Activated CD4-positive, alpha-beta T cell treated with anti-CD3 and anti-CD28 coated beads for 36 hours (primary cell): ENCODE data around the gene RPL37. TPM values are rescaled to one million over a fixed set of nuclear protein-coding genes. Genes with fewer than 3 reads are reported as not detected.
A peak's percentile ranks its signal among the peaks of the same experiment; 100 is the strongest.

Source experiments
- ATAC-seq: fragments of 200-7000 bp; cut with Tn5 transposase; one replicate; pipeline ENCODE4 v1.10.0; 2021; ENCODE audit warnings: mild to moderate bottlenecking, moderate library complexity
- CTCF ChIA-PET: fragments of 350-600 bp; sonication (Branson Sonifier 250); formaldehyde crosslinking; loops from one replicate; lab custom pipeline; 2021; ENCODE audit warnings: antibody characterized with exemption; lab: Charles Lee
- POLR2A ChIA-PET: fragments of 350-600 bp; sonication (Branson Sonifier 250); formaldehyde crosslinking; loops from one replicate; lab custom pipeline; 2021; ENCODE audit warnings: antibody characterized with exemption, inconsistent platforms; lab: Charles Lee
- DNase-seq: peaks from one replicate; pipeline ENCODE4 v3.0.0-alpha.2; 2020
- H3K27ac Mint-ChIP-seq: one replicate; pipeline ENCODE4 v1.8.0; 2021; ENCODE audit warnings: mixed read lengths
- H3K27me3 Mint-ChIP-seq: one replicate; pipeline ENCODE4 v1.8.0; 2021; ENCODE audit warnings: mixed read lengths
- H3K36me3 Mint-ChIP-seq: one replicate; pipeline ENCODE4 v1.8.0; 2021; ENCODE audit warnings: low read depth, mixed read lengths
- H3K4me1 Mint-ChIP-seq: one replicate; pipeline ENCODE4 v1.8.0; 2021; ENCODE audit warnings: mixed read lengths
- H3K4me3 Mint-ChIP-seq: one replicate; pipeline ENCODE4 v1.8.0; 2021; ENCODE audit warnings: mild to moderate bottlenecking, moderate library complexity, mixed read lengths
- H3K9me3 Mint-ChIP-seq: one replicate; pipeline ENCODE4 v1.8.0; 2021; ENCODE audit warnings: low read depth, mixed read lengths
- intact Hi-C, 2 experiments: fragments of 100-400 bp; cut with DNase I in 1 of 2; cut with micrococcal nuclease in 1 of 2; formaldehyde crosslinking; loops; one replicate each; pipeline versions ENCODE4 v1.14.2 to v1.15.1; 2022 to 2024; cut with DNase I, micrococcal nuclease
- total RNA-seq, 2 experiments: library from RNA; stranded (reverse); gene quantifications; one replicate each; pipeline ENCODE4 v1.2.3, GENCODE V29; 2021

RPL37 gene
- total RNA-seq, 2 experiments from 2014 or later, result 1,915 to 1,951 TPM

DNA sequence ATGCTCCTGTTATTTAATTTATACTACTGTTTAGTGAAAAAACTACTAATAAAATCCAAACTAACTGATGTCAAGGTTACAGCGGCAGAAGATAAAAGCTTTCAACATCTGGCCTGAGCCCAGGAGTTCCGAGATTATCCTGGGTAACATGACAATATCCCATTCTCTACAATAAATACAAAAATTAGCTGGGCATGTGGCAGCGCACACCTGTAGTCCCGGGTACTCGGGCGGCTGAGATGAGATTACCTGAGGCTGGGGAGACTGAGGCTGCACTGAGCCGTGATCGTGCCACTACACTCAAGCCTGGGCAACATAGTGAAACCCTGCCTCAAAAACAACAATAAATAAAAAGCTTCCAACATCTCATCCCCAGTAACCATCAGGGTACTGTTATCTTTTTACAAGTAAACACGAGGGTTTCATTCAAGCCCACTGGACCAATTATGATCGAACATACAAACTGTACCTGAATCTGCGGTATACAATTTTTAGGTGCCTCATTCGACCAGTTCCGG, 1.3 kb downstream of the RPL37 start:
- peaks cover 2% of the 10 kb centered on the region for H3K9me3 Mint-ChIP-seq
- ChIA-PET CTCF (interaction anchor here (1.0 to 1.3 kb wide), 2 partner anchors 14 to 64 kb away, joined by 3 to 4 read pairs; no protein-coding TSS in a partner anchor), POLR2A (interaction anchor here (2.2 kb wide), 1 partner anchor 20 kb away, joined by 15 read pairs; no protein-coding TSS in a partner anchor)
- peaks cover 68% of the 10 kb centered on the region for H3K36me3 Mint-ChIP-seq
- intact Hi-C loops, result loop anchor here (1.0 to 10.0 kb wide), 11 partner anchors 19 to 1759 kb away; partner anchors contain the start of genes OXCT1 (in 1 of the 2) and RICTOR (in 1 of the 2)
- peaks cover 56% of the 10 kb centered on the region for H3K4me1 Mint-ChIP-seq
- no peaks in the 10 kb centered on the region for H3K27me3 Mint-ChIP-seq
- ATAC-seq, result no peak
- peak overlapping the region; percentile 100 for H3K27ac Mint-ChIP-seq
- H3K4me3 Mint-ChIP-seq, result peak overlapping the region; percentile 99
- DNase-seq, result no peak

DNA sequence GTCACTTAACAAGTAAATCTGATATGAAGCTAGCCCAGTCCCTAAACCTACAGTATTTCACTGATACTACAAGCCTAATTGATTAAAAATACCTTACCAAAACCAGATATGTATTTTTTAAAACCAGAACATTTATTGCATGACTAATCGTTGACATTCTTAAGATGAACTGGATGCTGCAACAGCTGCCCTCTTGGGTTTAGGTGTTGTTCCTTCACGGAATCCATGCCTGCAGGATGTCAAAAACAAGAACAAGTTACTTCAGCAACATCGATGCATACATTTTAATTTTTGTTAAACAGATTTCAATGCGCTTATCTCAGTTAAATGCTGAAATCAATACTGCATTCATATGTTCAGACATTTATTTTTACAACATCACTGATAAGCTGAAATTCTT, 2.7 kb downstream of the RPL37 start:
- H3K27me3 Mint-ChIP-seq, result no peaks in the 10 kb centered on the region
- H3K4me1 Mint-ChIP-seq, result peaks cover 60% of the 10 kb centered on the region
- H3K27ac Mint-ChIP-seq, result peak overlapping the region; percentile 100
- ChIA-PET CTCF (interaction anchor here (0.6 to 1.2 kb wide), 8 partner anchors 16 to 396 kb away, joined by 3 to 4 read pairs (median 4); partner anchors contain the start of gene TTC33), POLR2A (interaction anchor here (0.6 to 2.2 kb wide), 4 partner anchors 9 to 63 kb away, joined by 3 to 15 read pairs (median 8); partner anchors contain the start of gene PRKAA1)
- peaks cover 82% of the 10 kb centered on the region for H3K36me3 Mint-ChIP-seq
- DNase-seq, result no peak
- H3K4me3 Mint-ChIP-seq, result peak overlapping the region; percentile 99
- intact Hi-C loops, result loop anchor here (1.0 to 10.0 kb wide), 10 partner anchors 19 to 1758 kb away; partner anchors contain the start of genes OXCT1 (in 1 of the 2) and RICTOR (in 1 of the 2)
- peaks cover 2% of the 10 kb centered on the region for H3K9me3 Mint-ChIP-seq
- ATAC-seq, result no peak

DNA sequence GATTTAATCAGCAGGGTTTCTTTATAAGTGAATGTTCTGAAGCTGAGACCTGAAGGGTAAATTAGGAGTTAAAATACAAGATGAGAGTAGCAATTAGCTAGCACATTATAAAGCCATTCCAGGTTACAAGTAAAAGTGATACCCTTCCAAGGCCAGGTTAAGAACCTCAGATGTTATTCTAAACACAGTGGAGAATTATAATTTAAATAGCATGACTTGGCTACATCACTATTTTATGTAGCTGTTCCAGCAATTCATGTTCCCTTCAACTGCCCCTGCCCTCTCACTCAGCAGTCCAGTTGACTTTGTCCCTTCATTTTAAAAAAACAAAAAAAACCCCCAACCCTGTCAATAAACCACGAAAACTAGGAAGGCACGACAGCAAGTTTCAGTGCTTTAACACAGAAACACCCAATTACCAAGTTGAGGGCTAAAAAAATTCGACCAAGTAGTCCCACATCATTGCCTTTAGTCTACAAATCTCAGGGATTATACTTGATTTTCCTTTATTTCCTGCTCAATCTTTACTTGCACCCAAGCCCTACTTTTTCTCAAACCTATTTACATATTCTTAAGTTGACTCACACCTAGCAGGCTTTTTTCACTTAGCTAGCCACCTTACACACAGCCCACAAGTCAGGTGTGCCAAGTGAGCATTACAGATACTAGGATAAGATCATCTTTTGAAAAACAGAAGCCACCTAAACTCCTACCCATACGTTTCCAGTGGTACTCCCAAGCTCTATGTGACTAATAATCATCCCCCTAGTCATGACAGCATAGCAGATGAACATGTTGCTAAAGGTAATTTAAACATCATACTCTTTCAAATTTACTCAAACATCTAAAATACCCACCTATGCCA, 3.4 kb downstream of the RPL37 start:
- peaks cover 58% of the 10 kb centered on the region for H3K4me1 Mint-ChIP-seq
- peak overlapping the region; percentile 99 for H3K4me3 Mint-ChIP-seq
- no peaks in the 10 kb centered on the region for H3K9me3 Mint-ChIP-seq
- H3K27ac Mint-ChIP-seq, result peak overlapping the region; percentile 100
- H3K27me3 Mint-ChIP-seq, result no peaks in the 10 kb centered on the region
- intact Hi-C loops, result loop anchor here (1.0 to 10.0 kb wide), 11 partner anchors 18 to 1757 kb away; partner anchors contain the start of genes OXCT1 (in 1 of the 2), PRKAA1 (in 1 of the 2) and RICTOR (in 1 of the 2)
- H3K36me3 Mint-ChIP-seq, result peaks cover 90% of the 10 kb centered on the region
- DNase-seq (peak; percentile 56), ATAC-seq (peak; percentile 68)
- ChIA-PET POLR2A (interaction anchor here (0.6 to 2.2 kb wide), 5 partner anchors 8 to 152 kb away, joined by 3 to 15 read pairs (median 4); partner anchors contain the start of genes PRKAA1 and PTGER4), CTCF (interaction anchor here (0.6 to 1.2 kb wide), 5 partner anchors 17 to 395 kb away, joined by 3 to 4 read pairs (median 4); partner anchors contain the start of gene TTC33)

DNA sequence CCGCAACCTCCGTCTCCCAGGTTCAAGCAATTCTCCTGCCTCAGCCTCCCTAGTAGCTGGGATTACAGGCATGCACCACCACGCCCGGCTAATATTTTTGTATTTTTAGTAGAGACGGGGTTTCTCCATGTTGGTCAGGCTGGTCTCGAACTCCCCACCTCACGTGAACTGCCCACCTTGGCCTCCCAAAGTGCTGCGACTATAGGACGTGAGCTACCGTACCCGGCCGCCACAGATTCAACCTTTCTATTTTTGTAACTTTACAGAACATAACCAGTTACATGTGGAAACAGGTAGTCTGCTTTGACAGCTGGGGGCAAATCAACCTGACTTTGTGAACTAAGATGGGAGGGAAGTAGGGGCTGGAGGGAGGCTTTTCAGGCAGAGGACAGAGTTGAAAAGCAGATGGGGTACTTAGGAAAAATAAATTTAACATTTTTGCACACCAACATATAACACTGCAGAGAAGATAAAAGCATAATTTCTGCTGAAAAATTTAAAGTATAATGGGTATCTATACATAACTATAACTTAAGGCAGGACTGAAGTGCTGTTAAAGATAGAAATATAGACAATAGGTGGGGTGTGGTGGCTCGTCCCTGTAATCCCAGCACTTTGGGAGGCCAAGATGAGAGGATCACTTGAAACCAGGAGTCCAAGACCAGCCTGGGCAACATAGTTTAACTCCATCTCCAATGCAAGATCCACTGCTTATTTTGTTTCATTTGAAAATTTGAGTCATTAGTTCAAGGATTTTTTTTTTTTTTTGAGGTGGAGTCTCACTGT, 5.1 kb downstream of the RPL37 start:
- Mint-ChIP-seq H3K36me3 (peaks cover 90% of the 10 kb centered on the region), H3K27ac (peak overlapping the region; percentile 75), H3K4me1 (peaks cover 50% of the 10 kb centered on the region), H3K9me3 (no peaks in the 10 kb centered on the region), H3K4me3 (peak overlapping the region; percentile 23), H3K27me3 (no peaks in the 10 kb centered on the region)
- intact Hi-C loops, result loop anchor here (5.0 to 10.0 kb wide), 8 partner anchors 345 to 1755 kb away; partner anchors contain the start of genes OXCT1 (in 1 of the 2) and RICTOR (in 1 of the 2)
- CTCF ChIA-PET, result no interaction called here
- DNase-seq (no peak), ATAC-seq (no peak)
- POLR2A ChIA-PET, result interaction anchor here (0.6 to 1.0 kb wide), 3 partner anchors 21 to 1178 kb away, joined by 3 to 9 read pairs (median 3); no protein-coding TSS in a partner anchor

DNA sequence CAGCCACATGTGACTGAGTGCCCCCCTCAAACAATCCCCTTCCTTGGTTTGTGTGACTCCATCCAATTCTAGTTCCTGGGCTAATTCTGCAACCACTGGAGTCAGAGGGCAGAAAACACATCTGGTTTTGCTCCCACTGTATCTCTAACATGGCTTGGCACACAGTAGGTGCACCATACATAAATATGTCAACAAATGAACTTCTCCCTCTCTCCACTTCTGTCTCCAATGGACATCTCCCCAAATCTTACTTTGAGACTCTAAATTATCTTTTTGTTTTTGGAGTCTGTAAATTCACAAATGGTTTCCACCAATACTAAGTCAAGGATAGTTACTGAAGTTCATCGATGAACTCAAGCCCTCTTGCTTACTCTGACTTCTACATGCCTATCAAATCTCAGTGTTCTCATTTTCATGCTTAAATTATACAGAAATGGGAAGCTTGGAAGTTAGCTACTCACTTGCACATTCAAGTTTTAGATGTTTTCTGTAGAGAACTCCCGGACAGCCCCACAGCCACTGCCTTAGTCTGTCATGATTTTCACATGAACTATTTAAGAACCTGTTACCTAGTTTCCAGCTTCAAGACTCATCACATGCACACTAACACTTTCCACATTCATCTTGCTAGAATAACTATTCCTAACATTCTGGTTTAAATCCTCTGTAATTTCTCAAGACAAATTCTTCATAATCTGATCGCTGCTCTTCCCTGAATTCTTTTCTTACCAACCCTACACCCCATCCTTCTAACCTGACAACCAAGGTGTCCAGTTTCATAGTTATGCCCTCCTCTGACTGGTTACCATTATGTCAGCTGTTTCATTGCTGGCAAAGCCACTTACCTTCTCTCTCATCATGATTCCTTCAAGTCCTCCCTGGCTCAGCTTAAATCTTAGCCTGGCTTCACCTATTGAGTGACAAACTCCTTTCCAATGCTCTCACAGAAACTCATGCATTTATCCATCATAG, 6.0 kb downstream of the RPL37 start:
- Mint-ChIP-seq H3K9me3 (no peaks in the 10 kb centered on the region), H3K4me1 (peaks cover 50% of the 10 kb centered on the region)
- CTCF ChIA-PET, result no interaction called here

DNA sequence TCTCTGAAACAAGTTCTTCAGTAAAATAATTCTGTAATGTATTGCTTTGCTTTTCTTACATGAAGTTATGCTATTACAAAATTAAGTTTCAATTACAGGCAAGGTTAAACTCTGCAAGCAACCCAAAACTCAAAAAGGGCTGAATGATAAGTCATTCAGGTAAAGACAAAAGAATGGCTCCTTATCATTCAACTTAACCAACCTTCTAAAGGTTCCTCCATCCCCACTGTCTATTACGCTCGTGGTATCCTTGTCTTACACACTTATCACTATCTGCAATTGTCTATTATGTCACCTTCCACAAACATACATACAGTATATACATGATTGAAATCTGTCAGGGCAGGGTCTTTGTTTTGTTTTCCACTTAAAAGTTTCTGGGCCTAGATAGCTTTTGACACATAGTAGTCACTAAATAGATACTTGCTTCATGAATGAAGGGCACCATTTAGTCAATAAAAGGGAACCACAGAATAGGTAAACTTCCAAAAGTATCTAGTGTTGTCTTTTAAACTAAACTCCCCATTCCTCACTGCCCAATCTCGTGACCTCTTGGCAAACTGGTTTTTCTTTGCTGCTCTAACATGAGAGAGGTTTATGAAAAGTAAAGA, 6.9 kb downstream of the RPL37 start:
- Mint-ChIP-seq H3K4me3 (no peak overlapping the region), H3K9me3 (no peaks in the 10 kb centered on the region), H3K4me1 (peaks cover 48% of the 10 kb centered on the region), H3K27me3 (no peaks in the 10 kb centered on the region), H3K27ac (peak overlapping the region; percentile 87), H3K36me3 (peaks cover 71% of the 10 kb centered on the region)
- CTCF ChIA-PET, result no interaction called here
- no peak for ATAC-seq
- intact Hi-C loops, result no loop called here
- no peak for DNase-seq
- POLR2A ChIA-PET, result interaction anchor here (0.9 kb wide), 1 partner anchor 30 kb away, joined by 3 read pairs; the partner anchor contains the start of gene PRKAA1

More for the DNA sequence above, 6.0 kb downstream of the RPL37 start:
- peak overlapping the region; percentile 37 for H3K4me3 Mint-ChIP-seq
- POLR2A ChIA-PET, result interaction anchor here (0.6 to 1.0 kb wide), 4 partner anchors 20 to 40 kb away, joined by 3 to 9 read pairs (median 3); no protein-coding TSS in a partner anchor
- intact Hi-C loops, result no loop called here
- no peaks in the 10 kb centered on the region for H3K27me3 Mint-ChIP-seq
- DNase-seq (no peak), ATAC-seq (no peak)
- H3K36me3 Mint-ChIP-seq, result peaks cover 80% of the 10 kb centered on the region
- peak overlapping the region; percentile 87 for H3K27ac Mint-ChIP-seq

DNA sequence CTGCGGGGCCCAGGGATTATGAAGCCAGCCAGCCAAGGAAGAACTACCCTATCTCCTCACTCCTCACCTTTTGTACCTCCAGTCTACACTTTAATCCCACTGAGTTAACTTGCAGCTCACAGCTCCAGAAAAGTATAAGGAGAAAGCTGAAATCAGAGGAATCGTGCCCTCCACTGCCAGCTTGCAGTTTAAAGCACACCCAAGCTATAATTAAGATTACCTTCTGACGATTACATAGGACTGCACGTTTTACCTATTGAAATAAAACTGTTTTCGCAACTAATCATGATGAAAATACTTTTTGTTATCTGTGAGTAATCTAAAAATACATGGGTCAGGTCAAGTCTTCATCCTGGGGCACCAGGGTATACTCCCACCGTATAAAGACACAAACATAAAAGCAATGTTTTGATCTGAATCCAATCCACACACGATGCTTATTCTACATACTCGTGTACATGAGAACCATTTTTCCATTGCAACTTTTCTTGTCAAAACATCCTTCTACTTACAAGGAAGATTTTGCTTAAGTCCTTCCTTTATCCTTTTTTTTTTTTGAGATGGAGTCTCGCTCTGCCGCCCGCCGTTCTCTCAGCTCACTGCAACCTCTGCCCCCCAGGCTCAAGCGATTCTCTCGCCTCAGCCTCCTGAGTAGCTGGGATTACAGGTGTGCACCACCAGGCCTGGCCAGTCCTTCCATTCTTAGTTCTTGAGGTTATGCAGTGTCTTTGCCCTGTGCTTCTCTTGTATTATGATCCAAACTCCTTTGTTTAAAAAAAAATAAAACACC, 7.6 kb downstream of the RPL37 start:
- Mint-ChIP-seq H3K9me3 (no peaks in the 10 kb centered on the region), H3K4me1 (peaks cover 40% of the 10 kb centered on the region), H3K27ac (peak overlapping the region; percentile 47), H3K4me3 (no peak overlapping the region), H3K27me3 (no peaks in the 10 kb centered on the region), H3K36me3 (peaks cover 64% of the 10 kb centered on the region)
- intact Hi-C loops, result no loop called here
- ChIA-PET CTCF (no interaction called here), POLR2A (interaction anchor here (0.9 kb wide), 1 partner anchor 29 kb away, joined by 3 read pairs; the partner anchor contains the start of gene PRKAA1)
- no peak for ATAC-seq
- no peak for DNase-seq

DNA sequence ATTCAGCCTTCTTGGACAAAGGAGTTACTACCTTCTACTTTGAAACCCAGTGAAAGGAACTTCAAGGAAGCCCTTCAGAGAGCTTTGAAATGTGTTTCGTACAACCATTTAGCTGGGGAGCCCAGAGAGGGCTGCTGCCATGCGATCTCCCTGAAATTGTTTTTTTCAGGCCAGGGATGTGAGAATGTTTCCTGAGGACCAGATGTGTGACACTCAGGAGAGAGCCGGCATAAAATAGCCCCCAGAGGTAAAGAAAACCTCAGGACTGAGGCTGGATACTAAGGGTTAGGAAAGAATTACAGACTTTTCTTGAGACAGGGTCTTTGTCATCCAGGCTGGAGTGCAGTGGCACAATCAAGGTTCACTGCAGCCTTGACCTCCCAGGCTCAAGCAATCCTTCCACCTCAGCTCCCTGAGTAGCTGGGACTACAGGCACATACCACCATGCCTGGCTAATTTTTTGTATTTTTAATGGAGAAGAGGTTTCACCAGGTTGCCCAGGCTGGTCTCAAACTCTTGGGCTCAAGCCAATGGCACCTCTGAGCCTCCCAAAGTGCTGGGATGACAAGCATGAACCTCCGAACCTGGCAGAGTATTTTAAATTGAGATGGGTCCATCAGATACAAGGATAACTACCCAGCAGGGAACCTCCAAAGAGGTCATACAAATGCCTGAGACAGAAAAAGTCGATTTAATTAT, 8.4 kb downstream of the RPL37 start:
- no peak overlapping the region for H3K4me3 Mint-ChIP-seq
- POLR2A ChIA-PET, result interaction anchor here (0.6 kb wide), 1 partner anchor 79 kb away, joined by 3 read pairs; no protein-coding TSS in a partner anchor
- ATAC-seq (no peak), DNase-seq (no peak)
- no peak overlapping the region for H3K27ac Mint-ChIP-seq
- intact Hi-C loops, result no loop called here
- CTCF ChIA-PET, result no interaction called here
- H3K36me3 Mint-ChIP-seq, result peaks cover 56% of the 10 kb centered on the region
- no peaks in the 10 kb centered on the region for H3K9me3 Mint-ChIP-seq
- H3K4me1 Mint-ChIP-seq, result peaks cover 33% of the 10 kb centered on the region
- no peaks in the 10 kb centered on the region for H3K27me3 Mint-ChIP-seq
